ENCODE results near the gene IBSP. TPM values are rescaled to one million over a fixed set of nuclear protein-coding genes. Genes with fewer than 3 reads are reported as not detected.

The IBSP gene
- total RNA-seq, 2 donors from 2014 or later: not detected

DNA sequence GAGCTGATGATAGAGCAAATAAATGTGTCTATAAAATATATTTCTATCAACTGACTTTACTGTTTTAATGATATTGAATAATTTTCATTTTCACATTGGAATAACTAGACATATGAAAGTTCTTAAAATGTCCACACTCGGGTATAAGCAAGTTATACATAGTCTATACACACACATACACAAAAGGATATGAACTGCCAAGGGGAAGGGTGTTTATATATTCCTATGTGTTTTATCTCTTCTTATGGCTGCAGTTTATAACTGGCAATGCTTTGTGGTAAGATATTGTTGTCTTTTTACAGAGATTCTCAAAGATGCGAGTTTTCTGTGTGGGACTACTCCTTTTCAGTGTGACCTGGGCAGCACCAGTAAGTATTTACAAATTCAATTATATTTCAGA lies 35.0 kb downstream of the IBSP start:
- H3K9me3 ChIP-seq: no peaks in the 10 kb centered on the region
- no peak overlapping the region for H3K27ac ChIP-seq
- no peaks in the 10 kb centered on the region for H3K27me3 ChIP-seq
- H3K36me3 ChIP-seq (replicated peaks in 1 of 2; ENCODE audit: insufficient read depth in 1 of 2, low read depth in 2 of 2): no peaks in the 10 kb centered on the region
- TF ChIP-seq, protein P1, sequence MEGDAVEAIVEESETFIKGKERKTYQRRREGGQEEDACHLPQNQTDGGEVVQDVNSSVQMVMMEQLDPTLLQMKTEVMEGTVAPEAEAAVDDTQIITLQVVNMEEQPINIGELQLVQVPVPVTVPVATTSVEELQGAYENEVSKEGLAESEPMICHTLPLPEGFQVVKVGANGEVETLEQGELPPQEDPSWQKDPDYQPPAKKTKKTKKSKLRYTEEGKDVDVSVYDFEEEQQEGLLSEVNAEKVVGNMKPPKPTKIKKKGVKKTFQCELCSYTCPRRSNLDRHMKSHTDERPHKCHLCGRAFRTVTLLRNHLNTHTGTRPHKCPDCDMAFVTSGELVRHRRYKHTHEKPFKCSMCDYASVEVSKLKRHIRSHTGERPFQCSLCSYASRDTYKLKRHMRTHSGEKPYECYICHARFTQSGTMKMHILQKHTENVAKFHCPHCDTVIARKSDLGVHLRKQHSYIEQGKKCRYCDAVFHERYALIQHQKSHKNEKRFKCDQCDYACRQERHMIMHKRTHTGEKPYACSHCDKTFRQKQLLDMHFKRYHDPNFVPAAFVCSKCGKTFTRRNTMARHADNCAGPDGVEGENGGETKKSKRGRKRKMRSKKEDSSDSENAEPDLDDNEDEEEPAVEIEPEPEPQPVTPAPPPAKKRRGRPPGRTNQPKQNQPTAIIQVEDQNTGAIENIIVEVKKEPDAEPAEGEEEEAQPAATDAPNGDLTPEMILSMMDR (IDR thresholded peaks at IDR 0.05): no peak
- no peak for TF ChIP-seq POLR2A (IDR thresholded peaks at IDR 0.05)
- H3K4me1 ChIP-seq: peaks cover 5% of the 10 kb centered on the region
- no peak for DNase-seq
- no peak overlapping the region for H3K4me3 ChIP-seq
- ATAC-seq: no peak
- intact Hi-C loops (cut with DNase I): loop anchor here (10.0 kb wide), 1 partner anchor 150 kb away; no protein-coding TSS in a partner anchor
- 62 to 71% methylated on average over 2 of the region's 2 CpGs for WGBS, 2 donors

DNA sequence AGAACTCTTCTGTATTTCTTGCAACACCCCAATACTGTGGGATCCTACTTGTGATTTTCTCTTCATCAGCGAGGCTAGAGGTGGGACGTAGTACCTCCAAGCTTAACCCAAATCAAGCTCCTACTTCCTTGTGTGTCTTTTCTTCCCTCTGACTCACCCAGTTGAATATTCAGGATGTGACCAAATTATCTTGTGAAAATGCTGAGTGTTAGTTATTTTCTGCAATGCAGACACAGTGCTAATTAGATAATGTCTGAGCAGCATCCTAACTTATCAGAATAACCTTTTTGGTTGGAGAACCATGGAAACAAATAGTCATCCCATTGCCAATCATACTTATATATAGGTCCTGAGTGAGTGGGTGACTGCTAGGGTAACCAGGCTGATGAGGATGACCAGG lies 35.8 kb downstream of the IBSP start:
- no peak overlapping the region for H3K27ac ChIP-seq
- H3K4me1 ChIP-seq: peaks cover 5% of the 10 kb centered on the region
- no peaks in the 10 kb centered on the region for H3K36me3 ChIP-seq (replicated peaks in 1 of 2; ENCODE audit: insufficient read depth in 1 of 2, low read depth in 2 of 2)
- ATAC-seq (no peak), DNase-seq (no peak)
- 81 to 87% methylated on average over 2 of the region's 2 CpGs for WGBS, 2 donors
- no peak overlapping the region for H3K4me3 ChIP-seq
- no peaks in the 10 kb centered on the region for H3K27me3 ChIP-seq
- intact Hi-C loops (cut with DNase I): loop anchor here (10.0 kb wide), 1 partner anchor 150 kb away; no protein-coding TSS in a partner anchor
- no peak for TF ChIP-seq POLR2A (IDR thresholded peaks at IDR 0.05)
- TF ChIP-seq, protein P1 (IDR thresholded peaks at IDR 0.05): no peak
- H3K9me3 ChIP-seq: no peaks in the 10 kb centered on the region

DNA sequence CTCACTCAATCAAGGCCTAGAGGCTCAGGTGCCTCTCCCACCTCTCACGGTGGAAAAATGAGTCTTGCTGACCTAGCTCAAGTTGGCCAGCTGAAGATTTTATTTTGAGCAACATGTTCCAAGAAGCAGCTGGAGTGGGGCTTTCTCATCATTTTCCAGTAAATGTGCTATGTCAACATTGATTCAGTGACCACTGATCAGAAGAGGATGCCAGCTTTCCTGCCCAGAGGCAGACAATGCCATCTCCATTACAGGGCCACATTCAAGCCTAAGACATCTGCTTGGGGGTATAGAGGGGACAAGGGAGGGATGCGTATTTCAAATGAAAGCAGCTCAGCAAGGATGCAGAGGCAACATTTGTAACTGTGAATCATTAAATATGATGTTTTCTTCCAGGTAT lies 36.4 kb downstream of the IBSP start:
- Histone ChIP-seq H3K27me3 (no peaks in the 10 kb centered on the region), H3K36me3 (replicated peaks in 1 of 2; ENCODE audit: insufficient read depth in 1 of 2, low read depth in 2 of 2) (no peaks in the 10 kb centered on the region), H3K4me3 (no peak overlapping the region), H3K27ac (no peak overlapping the region), H3K9me3 (no peaks in the 10 kb centered on the region), H3K4me1 (peaks cover 5% of the 10 kb centered on the region)
- 70 to 82% methylated on average over 2 of the region's 2 CpGs for WGBS, 2 donors
- intact Hi-C loops (cut with DNase I): loop anchor here (10.0 kb wide), 1 partner anchor 151 kb away; no protein-coding TSS in a partner anchor
- ATAC-seq (no peak), DNase-seq (no peak)
- TF ChIP-seq, protein P1 (IDR thresholded peaks at IDR 0.05): no peak
- TF ChIP-seq POLR2A (IDR thresholded peaks at IDR 0.05): no peak

DNA sequence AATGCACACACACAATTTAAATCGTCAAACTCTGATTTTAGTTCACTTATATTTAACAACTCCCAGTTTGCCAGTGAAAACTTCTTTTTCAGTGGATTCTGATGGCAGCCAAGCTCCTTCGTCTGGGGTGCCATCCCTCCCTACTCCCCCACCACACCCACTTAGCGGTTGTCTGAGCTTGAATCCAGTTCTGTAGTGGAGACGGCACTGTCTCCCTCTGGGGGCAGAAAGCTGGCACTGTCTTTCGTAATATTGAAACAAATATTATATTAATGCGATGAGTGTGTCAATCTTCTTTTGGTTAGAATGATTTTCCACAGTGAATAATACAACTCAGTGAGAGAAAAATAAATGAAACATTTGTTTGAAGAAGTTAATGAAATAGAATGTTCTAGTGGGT lies 38.9 kb downstream of the IBSP start:
- WGBS, 2 donors: 48 to 58% methylated on average over 6 of the region's 6 CpGs
- Histone ChIP-seq H3K4me3 (no peak overlapping the region), H3K36me3 (replicated peaks in 1 of 2; ENCODE audit: insufficient read depth in 1 of 2, low read depth in 2 of 2) (no peaks in the 10 kb centered on the region), H3K27ac (no peak overlapping the region), H3K9me3 (no peaks in the 10 kb centered on the region), H3K27me3 (no peaks in the 10 kb centered on the region), H3K4me1 (peaks cover 5% of the 10 kb centered on the region)
- no peak for TF ChIP-seq POLR2A (IDR thresholded peaks at IDR 0.05)
- TF ChIP-seq, protein P1 (IDR thresholded peaks at IDR 0.05): peak in 1 of 7 experiments; percentile 19
- no peak for DNase-seq
- no peak for ATAC-seq
- intact Hi-C loops (cut with DNase I): loop anchor here (10.0 kb wide), 1 partner anchor 153 kb away; no protein-coding TSS in a partner anchor
